ENCODE results near the gene ASB16.

ASB16 gene

DNA sequence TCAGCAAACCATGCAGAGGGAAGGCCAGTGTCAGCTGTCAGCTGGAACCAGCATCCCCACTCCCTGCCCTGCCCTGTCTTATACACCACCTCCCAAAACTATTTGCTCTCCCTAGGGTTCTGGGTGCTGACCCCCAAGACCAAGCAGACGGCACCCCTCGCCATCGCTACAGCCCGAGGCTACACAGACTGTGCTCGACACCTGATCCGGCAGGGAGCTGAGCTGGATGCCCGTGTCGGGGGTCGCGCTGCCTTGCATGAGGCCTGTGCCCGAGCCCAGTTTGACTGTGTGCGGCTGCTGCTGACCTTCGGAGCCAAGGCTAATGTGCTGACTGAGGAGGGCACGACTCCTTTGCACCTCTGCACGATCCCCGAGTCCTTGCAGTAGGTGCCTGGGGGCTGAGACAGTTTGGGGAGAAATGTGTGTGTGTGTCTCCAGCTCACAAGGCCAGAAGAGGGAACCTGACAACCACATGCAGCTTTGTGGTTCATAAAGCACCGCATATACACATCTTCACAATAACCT, 1.5 kb downstream of the ASB16 start:
- DNase-seq: no peak
- TF ChIP-seq, protein P1, sequence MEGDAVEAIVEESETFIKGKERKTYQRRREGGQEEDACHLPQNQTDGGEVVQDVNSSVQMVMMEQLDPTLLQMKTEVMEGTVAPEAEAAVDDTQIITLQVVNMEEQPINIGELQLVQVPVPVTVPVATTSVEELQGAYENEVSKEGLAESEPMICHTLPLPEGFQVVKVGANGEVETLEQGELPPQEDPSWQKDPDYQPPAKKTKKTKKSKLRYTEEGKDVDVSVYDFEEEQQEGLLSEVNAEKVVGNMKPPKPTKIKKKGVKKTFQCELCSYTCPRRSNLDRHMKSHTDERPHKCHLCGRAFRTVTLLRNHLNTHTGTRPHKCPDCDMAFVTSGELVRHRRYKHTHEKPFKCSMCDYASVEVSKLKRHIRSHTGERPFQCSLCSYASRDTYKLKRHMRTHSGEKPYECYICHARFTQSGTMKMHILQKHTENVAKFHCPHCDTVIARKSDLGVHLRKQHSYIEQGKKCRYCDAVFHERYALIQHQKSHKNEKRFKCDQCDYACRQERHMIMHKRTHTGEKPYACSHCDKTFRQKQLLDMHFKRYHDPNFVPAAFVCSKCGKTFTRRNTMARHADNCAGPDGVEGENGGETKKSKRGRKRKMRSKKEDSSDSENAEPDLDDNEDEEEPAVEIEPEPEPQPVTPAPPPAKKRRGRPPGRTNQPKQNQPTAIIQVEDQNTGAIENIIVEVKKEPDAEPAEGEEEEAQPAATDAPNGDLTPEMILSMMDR (IDR thresholded peaks at IDR 0.05; ENCODE audit: low read depth, low read length, missing control alignments): no peak
- no peak overlapping the region for H3K27ac ChIP-seq
- no peaks in the 10 kb centered on the region for H3K27me3 ChIP-seq (replicated peaks)
- in situ Hi-C loops (cut with HindIII; ENCODE audit: low pct_ligation_motif_present, low sequenced_read_pairs): no loop called here
- no peak overlapping the region for H3K4me3 ChIP-seq (ENCODE audit: low read depth, low read length)
- peaks cover 2% of the 10 kb centered on the region for H3K36me3 ChIP-seq (replicated peaks)

DNA sequence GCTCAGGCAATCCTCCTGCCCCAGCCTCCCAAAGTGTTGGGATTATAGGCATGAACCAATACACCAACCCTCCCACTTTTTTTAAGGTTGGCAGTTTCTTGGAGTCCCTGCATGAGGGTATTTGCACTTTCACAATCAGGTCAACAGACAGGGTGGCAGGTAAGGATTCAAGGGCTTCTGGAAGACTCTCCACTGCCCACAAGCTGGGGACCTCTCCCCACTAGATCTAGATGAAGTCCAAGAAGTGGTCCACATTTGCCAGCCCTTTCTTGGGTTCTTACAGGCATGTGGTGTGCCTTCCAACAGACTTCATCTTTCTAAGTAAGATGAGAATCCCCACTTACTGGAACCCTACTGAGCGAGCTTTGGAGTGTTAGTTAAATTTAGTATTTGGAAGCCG, 3.9 kb downstream of the ASB16 start:
- H3K36me3 ChIP-seq (replicated peaks): peaks cover 16% of the 10 kb centered on the region
- in situ Hi-C loops (cut with HindIII; ENCODE audit: low pct_ligation_motif_present, low sequenced_read_pairs): no loop called here
- TF ChIP-seq, protein P1 (IDR thresholded peaks at IDR 0.05; ENCODE audit: low read depth, low read length, missing control alignments): no peak
- H3K27me3 ChIP-seq (replicated peaks): no peaks in the 10 kb centered on the region
- no peak overlapping the region for H3K27ac ChIP-seq
- no peak overlapping the region for H3K4me3 ChIP-seq (ENCODE audit: low read depth, low read length)
- DNase-seq: no peak

DNA sequence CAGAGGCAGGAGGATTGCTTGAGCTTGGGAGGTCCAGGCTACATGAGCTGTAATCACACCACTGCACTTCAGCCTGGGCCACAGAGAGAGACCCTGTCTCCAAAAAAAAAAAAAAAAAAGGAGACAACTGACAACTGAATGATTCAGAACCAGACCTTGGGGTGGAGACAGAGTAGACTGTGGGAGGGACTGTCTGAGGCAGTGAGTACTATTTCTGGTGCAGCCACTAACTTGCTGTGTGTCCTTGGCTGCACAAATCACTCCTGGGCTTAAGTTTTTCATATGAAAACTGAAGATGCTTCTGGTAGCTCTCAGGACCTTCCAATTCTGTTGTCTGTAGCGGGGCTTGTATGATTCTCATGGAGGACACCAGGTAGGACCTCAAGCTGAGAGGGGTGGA, 5.8 kb downstream of the ASB16 start:
- TF ChIP-seq, protein P1 (IDR thresholded peaks at IDR 0.05; ENCODE audit: low read depth, low read length, missing control alignments): no peak
- in situ Hi-C loops (cut with HindIII; ENCODE audit: low pct_ligation_motif_present, low sequenced_read_pairs): no loop called here
- H3K4me3 ChIP-seq (ENCODE audit: low read depth, low read length): no peak overlapping the region

DNA sequence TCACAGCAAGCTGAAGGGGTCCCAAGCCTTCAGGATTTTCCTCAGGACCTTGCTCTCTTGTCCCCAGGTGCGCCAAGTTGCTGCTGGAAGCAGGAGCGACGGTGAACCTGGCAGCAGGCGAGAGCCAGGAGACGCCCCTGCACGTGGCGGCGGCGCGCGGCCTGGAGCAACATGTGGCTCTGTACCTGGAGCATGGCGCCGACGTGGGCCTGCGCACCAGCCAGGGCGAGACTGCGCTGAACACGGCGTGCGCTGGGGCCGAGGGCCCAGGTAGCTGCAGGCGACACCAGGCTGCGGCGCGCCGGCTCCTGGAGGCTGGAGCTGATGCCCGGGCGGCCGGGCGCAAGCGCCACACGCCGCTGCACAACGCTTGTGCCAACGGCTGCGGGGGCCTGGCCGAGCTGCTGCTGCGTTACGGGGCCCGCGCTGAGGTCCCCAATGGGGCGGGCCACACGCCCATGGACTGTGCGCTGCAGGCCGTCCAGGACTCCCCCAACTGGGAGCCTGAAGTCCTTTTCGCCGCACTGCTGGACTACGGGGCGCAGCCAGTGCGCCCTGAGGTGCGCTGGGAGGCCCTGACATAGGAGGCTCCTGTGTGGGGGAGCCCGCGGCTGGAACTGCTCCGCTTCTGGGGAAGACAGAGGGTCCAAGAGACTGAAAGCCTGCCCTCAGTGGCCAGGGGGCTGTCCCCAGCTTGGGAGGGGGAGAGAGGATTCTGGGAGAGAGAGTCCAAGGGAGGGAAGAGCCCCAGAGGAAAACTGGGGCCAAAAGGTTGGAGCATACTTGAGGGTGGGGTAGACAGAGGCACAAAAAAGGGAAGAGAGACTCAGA, 6.4 kb downstream of the ASB16 start:
- Histone ChIP-seq H3K27me3 (replicated peaks) (no peaks in the 10 kb centered on the region), H3K36me3 (replicated peaks) (peaks cover 20% of the 10 kb centered on the region)
- TF ChIP-seq, protein P1 (IDR thresholded peaks at IDR 0.05; ENCODE audit: low read depth, low read length, missing control alignments): no peak

More for the DNA sequence above, 5.8 kb downstream of the ASB16 start:
- Histone ChIP-seq H3K27me3 (replicated peaks) (no peaks in the 10 kb centered on the region), H3K27ac (no peak overlapping the region), H3K36me3 (replicated peaks) (peaks cover 16% of the 10 kb centered on the region)
- DNase-seq: no peak

DNA sequence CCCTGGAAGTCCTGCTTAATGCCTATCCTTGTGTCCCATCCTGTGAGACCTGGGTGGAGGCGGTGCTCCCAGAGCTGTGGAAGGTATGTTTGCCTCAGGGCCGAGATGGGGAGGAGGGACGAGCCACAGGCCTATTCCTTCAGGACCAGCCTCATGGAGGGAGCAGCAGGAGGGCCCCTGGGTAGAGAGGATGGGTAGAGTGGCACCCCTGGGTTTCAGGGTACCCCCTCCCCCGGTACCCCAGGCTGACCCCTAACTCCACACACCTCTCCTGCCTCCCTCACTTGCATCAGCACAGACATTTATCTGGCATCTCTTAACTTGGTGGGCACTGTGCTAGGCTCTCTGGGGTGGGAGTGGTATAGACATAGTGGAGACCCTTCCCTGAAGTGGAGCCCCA, 7.1 kb downstream of the ASB16 start:
- Histone ChIP-seq H3K4me3 (ENCODE audit: low read depth, low read length) (no peak overlapping the region), H3K27me3 (replicated peaks) (no peaks in the 10 kb centered on the region), H3K36me3 (replicated peaks) (peaks cover 23% of the 10 kb centered on the region), H3K27ac (no peak overlapping the region)
- no peak for DNase-seq
- in situ Hi-C loops (cut with HindIII; ENCODE audit: low pct_ligation_motif_present, low sequenced_read_pairs): no loop called here
- TF ChIP-seq, protein P1 (IDR thresholded peaks at IDR 0.05; ENCODE audit: low read depth, low read length, missing control alignments): no peak

More for the DNA sequence above, 6.4 kb downstream of the ASB16 start:
- H3K27ac ChIP-seq: no peak overlapping the region
- in situ Hi-C loops (cut with HindIII; ENCODE audit: low pct_ligation_motif_present, low sequenced_read_pairs): no loop called here
- no peak overlapping the region for H3K4me3 ChIP-seq (ENCODE audit: low read depth, low read length)
- no peak for DNase-seq
